CD14-positive monocyte (primary cell): ENCODE results near the gene CDK17. TPM values are rescaled to one million over a fixed set of nuclear protein-coding genes. Genes with fewer than 3 reads are reported as not detected.

ENCODE experiments used
- DNase-seq, 3 donors: peaks; one replicate each; pipeline ENCODE4 v3.0.0-alpha.2; 2011 to 2022
- H2AFZ ChIP-seq: 2 replicates; pipeline ENCODE4 v1.6.0; 2012; ENCODE audit warnings: mild to moderate bottlenecking, low read depth, low read length, inconsistent platforms; ENCODE audit not compliant: insufficient read depth, poor library complexity, severe bottlenecking
- H3K27ac ChIP-seq, 2 donors: 1 replicate in 1 of 2; 2 replicates in 1 of 2; pipeline ENCODE4 v1.5.1; 2012 to 2013; ENCODE audit warnings: low read length in 2 of 2, control low read depth in 1 of 2, inconsistent platforms in 1 of 2, low read depth in 1 of 2, mild to moderate bottlenecking in 1 of 2
- H3K27me3 ChIP-seq, 2 donors: one replicate each; pipeline versions ENCODE4 v1.6.0 to v1.6.1; 2011 to 2013; ENCODE audit warnings: low read length in 2 of 2; ENCODE audit not compliant: control insufficient read depth in 2 of 2, insufficient read depth in 2 of 2
- H3K36me3 ChIP-seq, 2 donors: replicated peaks in 1 of 2; 1 replicate in 1 of 2; 2 replicates in 1 of 2; pipeline versions ENCODE4 v1.5.1 to v1.6.1; 2012 to 2013; ENCODE audit warnings: low read length in 2 of 2, control low read depth in 1 of 2, inconsistent platforms in 1 of 2, mild to moderate bottlenecking in 1 of 2; ENCODE audit not compliant: insufficient read depth in 2 of 2, control insufficient read depth in 1 of 2
- H3K4me1 ChIP-seq, 2 donors: 1 replicate in 1 of 2; 2 replicates in 1 of 2; pipeline versions ENCODE4 v1.5.1 to v1.6.1; 2012 to 2013; ENCODE audit warnings: low read length in 2 of 2, control low read depth in 1 of 2, inconsistent platforms in 1 of 2, mild to moderate bottlenecking in 1 of 2, moderate library complexity in 1 of 2; ENCODE audit not compliant: insufficient read depth in 2 of 2, control insufficient read depth in 1 of 2
- H3K4me2 ChIP-seq: replicated peaks from 2 replicates; pipeline ENCODE3; 2012; ENCODE audit warnings: low read length, moderate library complexity, mild to moderate bottlenecking; ENCODE audit not compliant: poor library complexity, severe bottlenecking; ENCODE audit errors: extremely low read depth
- H3K4me3 ChIP-seq, 3 experiments: fragments of 200-600 bp in 1 of 3; sonication (generic) in 1 of 3; replicated peaks in 1 of 3; 1 replicate in 2 of 3; 2 replicates in 1 of 3; pipeline ENCODE4 v1.5.1; 2011 to 2013; ENCODE audit warnings: low read length in 3 of 3, mild to moderate bottlenecking in 3 of 3, control low read depth in 2 of 3, low read depth in 2 of 3, inconsistent platforms in 1 of 3, moderate library complexity in 1 of 3
- H3K79me2 ChIP-seq: 2 replicates; pipeline ENCODE4 v1.6.0; 2012; ENCODE audit warnings: mild to moderate bottlenecking, control low read depth, inconsistent platforms, low read length, moderate library complexity; ENCODE audit not compliant: insufficient read depth
- H3K9ac ChIP-seq: 2 replicates; pipeline ENCODE4 v1.6.0; 2017; ENCODE audit warnings: low read length, mild to moderate bottlenecking; ENCODE audit not compliant: insufficient read depth, poor library complexity, severe bottlenecking
- H3K9me3 ChIP-seq, 2 donors: replicated peaks in 1 of 2; 1 replicate in 1 of 2; 2 replicates in 1 of 2; pipeline versions ENCODE4 v1.5.1 to v1.6.1; 2012 to 2013; ENCODE audit warnings: low read length in 2 of 2, control low read depth in 1 of 2; ENCODE audit not compliant: control insufficient read depth in 1 of 2, insufficient read depth in 1 of 2
- H4K20me1 ChIP-seq: 2 replicates; pipeline ENCODE4 v1.6.0; 2012; ENCODE audit warnings: mild to moderate bottlenecking, low read length, control low read depth, moderate library complexity; ENCODE audit not compliant: insufficient read depth
- H3K27ac Mint-ChIP-seq, 7 donors: one replicate each; pipeline ENCODE4 v1.8.0; 2020; ENCODE audit warnings: mild to moderate bottlenecking in 7 of 7, mixed read lengths in 7 of 7, moderate library complexity in 6 of 7, inconsistent platforms in 2 of 7
- H3K27me3 Mint-ChIP-seq, 3 donors: one replicate each; pipeline ENCODE4 v1.8.0; 2021 to 2022; ENCODE audit warnings: low read depth in 3 of 3, mild to moderate bottlenecking in 3 of 3, mixed read lengths in 3 of 3, moderate library complexity in 3 of 3, inconsistent platforms in 1 of 3
- H3K36me3 Mint-ChIP-seq, 2 donors: one replicate each; pipeline ENCODE4 v1.8.0; 2020; ENCODE audit warnings: mixed read lengths in 2 of 2, inconsistent platforms in 1 of 2, mild to moderate bottlenecking in 1 of 2
- H3K4me1 Mint-ChIP-seq: one replicate; pipeline ENCODE4 v1.8.0; 2020; ENCODE audit warnings: mild to moderate bottlenecking, mixed read lengths
- H3K4me3 Mint-ChIP-seq, 2 donors: one replicate each; pipeline ENCODE4 v1.8.0; 2020; ENCODE audit warnings: mild to moderate bottlenecking in 2 of 2, mixed read lengths in 2 of 2, moderate library complexity in 1 of 2
- H3K9me3 Mint-ChIP-seq, 7 donors: one replicate each; pipeline ENCODE4 v1.8.0; 2020 to 2022; ENCODE audit warnings: mixed read lengths in 7 of 7, mild to moderate bottlenecking in 6 of 7, moderate library complexity in 6 of 7, inconsistent platforms in 2 of 7
- WGBS: methylation state at CpG from one replicate; pipeline ENCODE4 v1.1.5; 2013; ENCODE audit warnings: missing lambda C conversion rate; ENCODE audit not compliant: insufficient coverage; 5-methylcytosine and 5-hydroxymethylcytosine counted together
- intact Hi-C, 2 donors: fragments of 100-400 bp; cut with micrococcal nuclease; formaldehyde crosslinking; loops; one replicate each; pipeline versions ENCODE4 v1.15.0 to v1.15.1; 2023
- polyA plus RNA-seq, 3 donors: library from polyadenylated mRNA; depleted of rRNA in 1 of 3; unstranded in 2 of 3; stranded (reverse) in 1 of 3; fragments of 300-500 nt in 2 of 3; fragments of >200 nt in 1 of 3; fragmentation: Illumina TruSeq in 2 of 3; gene quantifications; 1 replicate in 2 of 3; 2 replicates in 1 of 3; pipeline ENCODE4 v1.2.3, GENCODE V29; 2012 to 2021
- TF ChIP-seq, protein P1 (sequence below): fragments of 200-600 bp; IDR thresholded peaks from one replicate; pipeline ENCODE4 v1.8.0; 2022; ENCODE audit warnings: antibody characterized with exemption, mild to moderate bottlenecking

The CDK17 gene
- polyA plus RNA-seq, 3 donors = 3.6 to 6.9 (median 6.4) TPM

DNA sequence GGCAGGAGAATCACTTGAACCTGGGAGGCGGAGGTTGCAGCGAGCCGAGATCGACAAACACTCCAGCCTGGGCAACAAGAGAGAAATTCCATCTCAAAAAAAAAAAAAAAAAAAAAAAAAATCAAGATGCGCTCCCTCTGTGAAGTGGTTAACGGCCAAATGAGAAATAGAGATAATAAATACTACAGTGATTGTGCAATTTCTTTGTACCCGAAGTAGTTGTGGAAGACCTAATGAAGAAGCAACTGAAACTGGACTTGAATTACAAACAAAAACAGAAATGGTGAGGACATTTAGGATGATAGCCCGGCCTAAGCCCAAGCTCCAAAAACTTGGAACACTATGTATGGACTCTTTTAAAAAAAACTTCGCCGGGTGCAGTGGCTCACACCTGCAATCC is 44.2 kb upstream of the CDK17 start:
- Histone ChIP-seq H3K9me3 (no peaks in the 10 kb centered on the region), H3K4me2 (no peak overlapping the region), H3K4me3 (no peak overlapping the region), H3K27ac (no peak overlapping the region), H3K79me2 (no peaks in the 10 kb centered on the region), H3K27me3 (no peaks in the 10 kb centered on the region), H3K4me1 (peaks cover 10 to 15% of the 10 kb centered on the region in 2 donors), H2AFZ (no peak overlapping the region), H4K20me1 (no peaks in the 10 kb centered on the region), H3K9ac (no peak overlapping the region), H3K36me3 (no peaks in the 10 kb centered on the region)
- H3K9me3 Mint-ChIP-seq = no peaks in the 10 kb centered on the region
- H3K4me1 Mint-ChIP-seq = peaks cover 13% of the 10 kb centered on the region
- no peak overlapping the region for H3K27ac Mint-ChIP-seq
- H3K4me3 Mint-ChIP-seq = no peak overlapping the region
- H3K27me3 Mint-ChIP-seq = peaks cover 0 to 6% (median 1%) of the 10 kb centered on the region in 3 donors
- intact Hi-C loops = no loop called here
- TF ChIP-seq, protein P1, sequence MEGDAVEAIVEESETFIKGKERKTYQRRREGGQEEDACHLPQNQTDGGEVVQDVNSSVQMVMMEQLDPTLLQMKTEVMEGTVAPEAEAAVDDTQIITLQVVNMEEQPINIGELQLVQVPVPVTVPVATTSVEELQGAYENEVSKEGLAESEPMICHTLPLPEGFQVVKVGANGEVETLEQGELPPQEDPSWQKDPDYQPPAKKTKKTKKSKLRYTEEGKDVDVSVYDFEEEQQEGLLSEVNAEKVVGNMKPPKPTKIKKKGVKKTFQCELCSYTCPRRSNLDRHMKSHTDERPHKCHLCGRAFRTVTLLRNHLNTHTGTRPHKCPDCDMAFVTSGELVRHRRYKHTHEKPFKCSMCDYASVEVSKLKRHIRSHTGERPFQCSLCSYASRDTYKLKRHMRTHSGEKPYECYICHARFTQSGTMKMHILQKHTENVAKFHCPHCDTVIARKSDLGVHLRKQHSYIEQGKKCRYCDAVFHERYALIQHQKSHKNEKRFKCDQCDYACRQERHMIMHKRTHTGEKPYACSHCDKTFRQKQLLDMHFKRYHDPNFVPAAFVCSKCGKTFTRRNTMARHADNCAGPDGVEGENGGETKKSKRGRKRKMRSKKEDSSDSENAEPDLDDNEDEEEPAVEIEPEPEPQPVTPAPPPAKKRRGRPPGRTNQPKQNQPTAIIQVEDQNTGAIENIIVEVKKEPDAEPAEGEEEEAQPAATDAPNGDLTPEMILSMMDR = no peak
- no peak for DNase-seq
- 94% methylated on average over 3 of the region's 10 CpGs for WGBS
- no peaks in the 10 kb centered on the region for H3K36me3 Mint-ChIP-seq

DNA sequence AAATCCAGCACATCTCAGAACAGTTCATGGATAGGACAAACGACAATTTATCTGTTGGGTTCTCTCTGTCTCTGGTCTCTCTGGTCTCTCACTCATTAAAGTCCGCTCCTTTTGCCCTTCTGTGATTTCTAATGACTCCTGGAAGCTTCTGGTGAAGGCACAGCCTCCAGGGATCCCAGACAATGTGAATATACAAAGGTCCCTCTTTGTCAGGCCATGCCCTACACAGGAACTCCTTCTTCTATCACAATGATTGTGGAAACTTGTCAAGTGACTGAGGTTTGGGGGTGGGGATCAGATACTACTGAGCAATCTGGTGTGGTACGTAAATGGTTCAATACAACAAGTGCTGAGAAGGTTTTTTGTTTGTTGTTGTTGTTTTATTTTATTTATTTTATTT is 42.7 kb upstream of the CDK17 start:
- no peaks in the 10 kb centered on the region for H3K36me3 Mint-ChIP-seq
- H3K27me3 Mint-ChIP-seq = peaks cover 0 to 8% (median 1%) of the 10 kb centered on the region in 3 donors
- H3K9me3 ChIP-seq = no peaks in the 10 kb centered on the region
- H2AFZ ChIP-seq = no peak overlapping the region
- peaks cover 13% of the 10 kb centered on the region for H3K4me1 Mint-ChIP-seq
- no peaks in the 10 kb centered on the region for H4K20me1 ChIP-seq
- intact Hi-C loops = no loop called here
- H3K36me3 ChIP-seq = no peaks in the 10 kb centered on the region
- H3K9ac ChIP-seq = no peak overlapping the region
- no peak overlapping the region for H3K4me3 ChIP-seq
- peaks cover 10 to 15% of the 10 kb centered on the region in 2 donors for H3K4me1 ChIP-seq
- 100% methylated on average over 2 of the region's 3 CpGs for WGBS
- H3K27me3 ChIP-seq = no peaks in the 10 kb centered on the region
- no peak overlapping the region for H3K27ac ChIP-seq
- TF ChIP-seq, protein P1 = no peak
- no peak for DNase-seq
- no peak overlapping the region for H3K27ac Mint-ChIP-seq
- H3K79me2 ChIP-seq = no peaks in the 10 kb centered on the region
- no peak overlapping the region for H3K4me3 Mint-ChIP-seq
- H3K9me3 Mint-ChIP-seq = peaks cover 0 to under 1% (median 0%) of the 10 kb centered on the region in 7 donors
- H3K4me2 ChIP-seq = no peak overlapping the region
